ENCODE data around the gene MAP3K7CL.

MAP3K7CL gene

DNA sequence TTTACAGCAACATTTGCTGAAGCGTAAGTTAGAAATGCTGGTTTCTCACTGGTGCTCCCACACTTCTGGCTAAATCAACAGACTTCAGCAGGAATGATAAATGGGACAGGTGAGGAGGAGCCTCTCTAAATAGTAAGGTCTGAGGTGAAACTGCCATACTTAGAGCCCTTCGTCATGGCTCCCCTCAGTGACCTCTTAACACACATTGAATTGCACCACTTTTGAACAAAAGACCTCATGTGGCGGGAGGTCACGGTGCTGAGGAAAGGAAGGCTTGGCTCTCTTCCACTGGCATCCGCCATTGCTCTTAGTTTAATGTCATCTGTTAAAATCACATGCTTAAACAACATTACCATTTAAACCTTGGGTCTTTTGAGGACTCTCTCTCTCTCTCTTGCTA, 3.4 kb downstream of the MAP3K7CL start:
- H3K4me2 ChIP-seq (ENCODE audit: low read length), result no peak overlapping the region
- no CpG with 5 or more reads among the region's 5 CpGs for WGBS (ENCODE audit: extremely low coverage, insufficient coverage, insufficient read length)

DNA sequence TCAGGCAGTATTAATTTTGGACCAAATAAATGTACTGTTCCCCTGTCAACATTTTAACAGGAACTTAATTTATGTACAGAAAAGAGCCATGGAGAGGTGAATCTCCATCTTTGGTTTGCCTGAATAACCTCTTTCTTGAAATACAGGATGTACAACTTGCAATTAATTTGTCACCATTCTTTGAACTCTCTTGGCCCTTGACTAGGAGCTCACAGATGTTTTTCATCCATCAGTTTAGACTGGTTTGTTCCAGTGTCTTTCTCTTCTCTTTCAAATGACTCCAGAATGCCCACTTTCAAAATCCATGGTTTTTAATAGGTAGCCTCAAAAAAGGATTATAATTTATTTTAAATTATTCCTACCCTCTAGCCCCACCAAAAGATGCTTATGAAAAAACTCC, 5.0 kb downstream of the MAP3K7CL start:
- H4K8ac ChIP-seq (ENCODE audit: low read depth, low read length), result no peak overlapping the region
- H3K9ac ChIP-seq (ENCODE audit: low read length), result no peak overlapping the region
- no peak overlapping the region for H2BK120ac ChIP-seq (ENCODE audit: insufficient read depth, low read length, poor library complexity)
- no peaks in the 10 kb centered on the region for H3K79me1 ChIP-seq (ENCODE audit: low read length)
- no peak overlapping the region for H2AK5ac ChIP-seq (ENCODE audit: low read length)
- no peaks in the 10 kb centered on the region for H3K79me2 ChIP-seq (ENCODE audit: control insufficient read depth, insufficient read depth, low read length, poor library complexity)
- no peak for DNase-seq
- H3K9me3 ChIP-seq (ENCODE audit: insufficient read depth, low read depth, low read length), result no peaks in the 10 kb centered on the region
- no peak overlapping the region for H3K4me3 ChIP-seq (ENCODE audit: low read depth, low read length)
- no peak overlapping the region for H3K27ac ChIP-seq (ENCODE audit: low read depth, low read length)
- no peak overlapping the region for H2BK12ac ChIP-seq (ENCODE audit: low read length)
- no peak overlapping the region for H3K4ac ChIP-seq (ENCODE audit: low read depth, low read length)
- no peak overlapping the region for H3K4me2 ChIP-seq (ENCODE audit: low read length)
- no peak overlapping the region for H4K91ac ChIP-seq (ENCODE audit: low read depth, low read length)
- H2AFZ ChIP-seq (ENCODE audit: insufficient read depth, low read length, poor library complexity), result no peak overlapping the region
- no peak overlapping the region for H3K23ac ChIP-seq (ENCODE audit: low read length)
- no peak overlapping the region for H2BK5ac ChIP-seq (ENCODE audit: low read depth, low read length, poor library complexity)
- H3K36me3 ChIP-seq (ENCODE audit: control insufficient read depth in 1 of 2, insufficient read depth in 2 of 2, low read length in 2 of 2), result no peaks in the 10 kb centered on the region
- no peak overlapping the region for H3K18ac ChIP-seq (ENCODE audit: low read length)
- no peak overlapping the region for H4K12ac ChIP-seq (ENCODE audit: low read depth, low read length)
- H3K27me3 ChIP-seq (ENCODE audit: insufficient read depth, low read length), result no peaks in the 10 kb centered on the region
- no peak overlapping the region for H3K14ac ChIP-seq (ENCODE audit: low read length)
- H3K4me1 ChIP-seq (ENCODE audit: control insufficient read depth in 1 of 2, insufficient read depth in 2 of 2, low read length in 2 of 2), result no peaks in the 10 kb centered on the region

More for the DNA sequence above, 3.4 kb downstream of the MAP3K7CL start:
- Histone ChIP-seq H3K9ac (ENCODE audit: low read length) (no peak overlapping the region), H2BK120ac (ENCODE audit: insufficient read depth, low read length, poor library complexity) (no peak overlapping the region), H3K23ac (ENCODE audit: low read length) (no peak overlapping the region), H2AK5ac (ENCODE audit: low read length) (no peak overlapping the region), H3K36me3 (ENCODE audit: control insufficient read depth in 1 of 2, insufficient read depth in 2 of 2, low read length in 2 of 2) (no peaks in the 10 kb centered on the region), H2AFZ (ENCODE audit: insufficient read depth, low read length, poor library complexity) (no peak overlapping the region), H3K79me2 (ENCODE audit: control insufficient read depth, insufficient read depth, low read length, poor library complexity) (no peaks in the 10 kb centered on the region), H3K4me3 (ENCODE audit: low read depth, low read length) (no peak overlapping the region), H2BK12ac (ENCODE audit: low read length) (no peak overlapping the region), H4K12ac (ENCODE audit: low read depth, low read length) (no peak overlapping the region), H3K4me1 (ENCODE audit: control insufficient read depth in 1 of 2, insufficient read depth in 2 of 2, low read length in 2 of 2) (no peaks in the 10 kb centered on the region), H4K91ac (ENCODE audit: low read depth, low read length) (no peak overlapping the region), H3K18ac (ENCODE audit: low read length) (no peak overlapping the region), H3K9me3 (ENCODE audit: insufficient read depth, low read depth, low read length) (no peaks in the 10 kb centered on the region), H4K8ac (ENCODE audit: low read depth, low read length) (no peak overlapping the region), H3K27me3 (ENCODE audit: insufficient read depth, low read length) (no peaks in the 10 kb centered on the region), H3K4ac (ENCODE audit: low read depth, low read length) (no peak overlapping the region), H3K14ac (ENCODE audit: low read length) (no peak overlapping the region), H2BK5ac (ENCODE audit: low read depth, low read length, poor library complexity) (no peak overlapping the region), H3K79me1 (ENCODE audit: low read length) (no peaks in the 10 kb centered on the region), H3K27ac (ENCODE audit: low read depth, low read length) (no peak overlapping the region)
- DNase-seq, result peak; percentile 15 to 26

DNA sequence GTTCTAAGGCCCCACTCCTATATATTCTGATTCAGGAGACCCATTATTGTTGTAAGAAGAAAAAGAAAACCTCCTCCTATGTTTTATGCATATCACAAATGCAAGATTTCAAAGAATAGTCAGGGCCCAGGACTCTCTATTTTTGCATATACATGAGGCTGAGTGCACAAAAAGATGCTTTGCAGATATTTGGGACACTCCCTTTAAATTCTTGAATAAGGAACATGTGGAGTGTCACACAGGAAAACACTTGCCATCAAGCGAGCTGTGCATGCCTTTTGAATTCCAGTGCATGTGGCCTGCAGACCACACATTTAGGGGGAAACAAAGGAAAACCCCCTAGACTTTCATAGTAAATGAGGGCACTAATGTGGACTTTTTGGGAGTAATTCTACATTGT, 5.6 kb downstream of the MAP3K7CL start:
- Histone ChIP-seq H2AFZ (ENCODE audit: insufficient read depth, low read length, poor library complexity) (no peak overlapping the region), H3K18ac (ENCODE audit: low read length) (no peak overlapping the region), H3K9ac (ENCODE audit: low read length) (no peak overlapping the region), H4K12ac (ENCODE audit: low read depth, low read length) (no peak overlapping the region), H2BK12ac (ENCODE audit: low read length) (no peak overlapping the region), H2BK5ac (ENCODE audit: low read depth, low read length, poor library complexity) (no peak overlapping the region), H3K36me3 (ENCODE audit: control insufficient read depth in 1 of 2, insufficient read depth in 2 of 2, low read length in 2 of 2) (no peaks in the 10 kb centered on the region), H2AK5ac (ENCODE audit: low read length) (no peak overlapping the region), H3K23ac (ENCODE audit: low read length) (no peak overlapping the region), H3K4me3 (ENCODE audit: low read depth, low read length) (no peak overlapping the region), H3K4me2 (ENCODE audit: low read length) (no peak overlapping the region), H3K79me1 (ENCODE audit: low read length) (no peaks in the 10 kb centered on the region), H3K4ac (ENCODE audit: low read depth, low read length) (no peak overlapping the region), H3K27ac (ENCODE audit: low read depth, low read length) (no peak overlapping the region), H4K8ac (ENCODE audit: low read depth, low read length) (no peak overlapping the region), H2BK120ac (ENCODE audit: insufficient read depth, low read length, poor library complexity) (no peak overlapping the region), H3K4me1 (ENCODE audit: control insufficient read depth in 1 of 2, insufficient read depth in 2 of 2, low read length in 2 of 2) (no peaks in the 10 kb centered on the region), H4K91ac (ENCODE audit: low read depth, low read length) (no peak overlapping the region), H3K9me3 (ENCODE audit: insufficient read depth, low read depth, low read length) (no peaks in the 10 kb centered on the region), H3K27me3 (ENCODE audit: insufficient read depth, low read length) (no peaks in the 10 kb centered on the region), H3K14ac (ENCODE audit: low read length) (no peak overlapping the region), H3K79me2 (ENCODE audit: control insufficient read depth, insufficient read depth, low read length, poor library complexity) (no peaks in the 10 kb centered on the region)
- no peak for DNase-seq
- WGBS (ENCODE audit: extremely low coverage, insufficient coverage, insufficient read length), result no CpG with 5 or more reads among the region's 1 CpG

DNA sequence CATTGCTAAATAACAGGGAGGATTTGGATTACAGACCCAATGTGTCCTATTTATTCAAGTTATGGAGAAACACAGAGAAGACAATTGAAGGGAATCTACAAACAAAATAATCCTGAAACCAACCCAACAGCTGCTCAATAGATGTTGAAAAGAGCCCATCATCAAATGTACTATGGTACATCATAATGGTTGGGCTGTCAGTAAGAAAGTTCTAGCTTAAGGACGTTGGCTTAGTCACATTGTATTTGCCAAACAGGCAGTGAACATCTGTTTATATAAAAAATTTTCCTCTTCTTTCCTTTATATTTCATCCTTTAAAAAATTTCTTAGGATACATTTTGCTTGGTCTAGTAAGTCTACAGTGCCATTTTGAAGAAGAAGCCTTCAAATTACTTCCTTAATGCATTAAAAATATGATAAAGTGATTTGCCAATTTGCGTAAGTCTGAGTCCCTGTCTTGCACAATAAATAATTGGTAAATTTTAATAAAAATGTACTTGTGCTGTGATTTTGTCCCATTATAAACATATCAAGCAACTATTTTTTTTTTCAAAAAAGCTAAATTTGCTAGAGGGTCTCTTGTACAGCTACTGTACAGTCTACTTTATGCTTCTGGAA, 14.4 kb downstream of the MAP3K7CL start:
- H3K4me1 ChIP-seq (ENCODE audit: control insufficient read depth in 1 of 2, insufficient read depth in 2 of 2, low read length in 2 of 2), result no peaks in the 10 kb centered on the region
- H4K12ac ChIP-seq (ENCODE audit: low read depth, low read length), result no peak overlapping the region
- H3K4me3 ChIP-seq (ENCODE audit: low read depth, low read length), result no peak overlapping the region
- no peak for DNase-seq
- no peak overlapping the region for H3K18ac ChIP-seq (ENCODE audit: low read length)
- no peak overlapping the region for H2BK120ac ChIP-seq (ENCODE audit: insufficient read depth, low read length, poor library complexity)
- no peak overlapping the region for H2BK5ac ChIP-seq (ENCODE audit: low read depth, low read length, poor library complexity)
- no peaks in the 10 kb centered on the region for H3K79me1 ChIP-seq (ENCODE audit: low read length)
- no peak overlapping the region for H2AK5ac ChIP-seq (ENCODE audit: low read length)
- no peak overlapping the region for H4K91ac ChIP-seq (ENCODE audit: low read depth, low read length)
- no CpG with 5 or more reads among the region's 2 CpGs for WGBS (ENCODE audit: extremely low coverage, insufficient coverage, insufficient read length)
- H3K9me3 ChIP-seq (ENCODE audit: insufficient read depth, low read depth, low read length), result no peaks in the 10 kb centered on the region
- H3K4me2 ChIP-seq (ENCODE audit: low read length), result no peak overlapping the region
- no peaks in the 10 kb centered on the region for H3K36me3 ChIP-seq (ENCODE audit: control insufficient read depth in 1 of 2, insufficient read depth in 2 of 2, low read length in 2 of 2)
- H4K8ac ChIP-seq (ENCODE audit: low read depth, low read length), result no peak overlapping the region
- H3K14ac ChIP-seq (ENCODE audit: low read length), result no peak overlapping the region
- H3K27me3 ChIP-seq (ENCODE audit: insufficient read depth, low read length), result no peaks in the 10 kb centered on the region
- H3K4ac ChIP-seq (ENCODE audit: low read depth, low read length), result no peak overlapping the region
- H2AFZ ChIP-seq (ENCODE audit: insufficient read depth, low read length, poor library complexity), result no peak overlapping the region
- no peak overlapping the region for H2BK12ac ChIP-seq (ENCODE audit: low read length)
- H3K79me2 ChIP-seq (ENCODE audit: control insufficient read depth, insufficient read depth, low read length, poor library complexity), result no peaks in the 10 kb centered on the region
- no peak overlapping the region for H3K27ac ChIP-seq (ENCODE audit: low read depth, low read length)
- H3K23ac ChIP-seq (ENCODE audit: low read length), result no peak overlapping the region
- H3K9ac ChIP-seq (ENCODE audit: low read length), result no peak overlapping the region

Data from trophoblast cell (in vitro differentiated cells and primary cell).